DMS114 treated with DMSO at 0.1 percent for 48 hours (cell line): Measurements from ENCODE around the gene LRP1B.

Source experiments
- DNase-seq: peaks from one replicate; lab custom pipeline; 2025; ENCODE audit not compliant: unreplicated experiment; lab: John Stamatoyannopoulos, UW

LRP1B gene

GRCh38 chr2:141348481-141348880 lies 782.3 kb downstream of the LRP1B start:
- no peak for DNase-seq

GRCh38 chr2:141341444-141341843 lies 789.4 kb downstream of the LRP1B start:
- no peak for DNase-seq

- DNase-seq: no peak
Measured at GRCh38 chr2:141331127-141331526, 799.7 kb downstream of the LRP1B start.

DNA sequence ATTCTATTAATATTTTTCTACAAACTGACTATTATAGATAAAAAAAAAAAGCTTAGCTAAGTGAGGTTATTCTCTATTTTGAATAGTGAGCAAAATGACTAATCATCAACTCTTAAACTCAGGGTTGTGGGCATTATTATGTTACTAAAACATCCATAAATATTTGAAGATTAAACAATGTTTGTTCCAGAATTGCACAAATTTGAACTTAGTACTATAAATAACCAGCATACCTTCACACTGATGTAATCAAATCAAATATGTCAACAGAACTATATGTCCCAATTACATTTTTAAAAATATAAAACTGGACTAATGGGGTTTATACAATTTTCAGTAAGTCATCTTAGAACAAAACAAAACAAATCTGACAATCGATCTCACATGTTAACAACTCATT lies 800.9 kb downstream of the LRP1B start:
- DNase-seq: no peak

DNA sequence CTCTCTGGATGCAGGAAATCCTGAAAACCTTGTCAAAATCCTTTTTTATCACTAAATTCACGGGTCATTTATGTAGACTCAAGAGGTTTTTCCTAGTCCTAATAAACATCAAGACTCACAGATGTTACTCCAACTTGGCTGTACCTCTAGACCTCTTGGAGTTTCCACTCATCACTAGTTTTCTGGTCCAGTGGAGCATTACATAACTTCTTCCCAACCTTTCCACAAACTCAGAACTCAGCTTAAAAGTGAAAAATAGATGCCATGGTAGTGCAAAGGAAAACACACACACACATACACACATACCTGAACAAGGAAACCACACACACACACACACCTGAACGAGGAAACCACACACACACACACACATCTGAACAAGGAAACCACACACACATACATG lies 807.2 kb downstream of the LRP1B start:
- no peak for DNase-seq

DNA sequence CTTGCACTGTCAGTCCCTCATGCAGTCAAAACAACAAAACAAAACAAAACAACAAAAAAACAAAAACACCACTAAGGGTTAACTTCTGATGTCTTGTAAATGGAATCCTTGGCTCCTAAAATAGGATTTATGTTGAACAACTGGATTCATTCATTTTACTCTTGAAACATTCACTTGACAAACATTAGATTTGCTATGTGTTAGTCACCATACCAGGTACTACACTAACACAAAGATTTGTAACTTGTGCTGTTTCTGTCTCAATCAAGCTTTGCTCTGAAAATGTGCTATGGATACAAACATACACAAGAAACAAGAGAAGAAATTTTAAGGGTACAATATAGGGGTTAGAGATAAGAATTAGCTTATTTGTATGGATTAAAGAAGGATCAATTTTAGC lies 812.8 kb downstream of the LRP1B start:
- no peak for DNase-seq

- no peak for DNase-seq
Measured at GRCh38 chr2:141316606-141317005, 814.2 kb downstream of the LRP1B start.

- no peak for DNase-seq
Measured at GRCh38 chr2:141316103-141316502, 814.7 kb downstream of the LRP1B start.

- DNase-seq: no peak
Measured at GRCh38 chr2:141313972-141314371, 816.8 kb downstream of the LRP1B start.

DNA sequence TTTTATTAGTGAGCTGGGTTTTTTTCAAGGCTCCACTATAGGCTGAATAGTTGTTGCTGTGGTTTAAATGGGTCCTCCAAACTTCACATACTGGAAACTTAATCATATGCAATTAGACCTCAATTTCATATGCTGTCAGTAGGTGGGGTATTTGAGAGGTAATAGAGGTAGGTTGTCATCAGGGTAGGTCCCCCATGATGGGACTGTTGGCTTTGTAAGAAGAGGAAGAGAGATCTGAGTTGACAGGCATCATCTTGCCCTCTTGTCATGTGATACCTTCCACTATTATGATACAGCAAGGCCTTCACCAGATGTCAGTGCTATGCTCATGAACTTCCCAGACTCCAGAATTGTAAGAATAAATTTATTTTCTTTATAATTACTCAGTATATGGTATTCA lies 819.4 kb downstream of the LRP1B start:
- no peak for DNase-seq

DNA sequence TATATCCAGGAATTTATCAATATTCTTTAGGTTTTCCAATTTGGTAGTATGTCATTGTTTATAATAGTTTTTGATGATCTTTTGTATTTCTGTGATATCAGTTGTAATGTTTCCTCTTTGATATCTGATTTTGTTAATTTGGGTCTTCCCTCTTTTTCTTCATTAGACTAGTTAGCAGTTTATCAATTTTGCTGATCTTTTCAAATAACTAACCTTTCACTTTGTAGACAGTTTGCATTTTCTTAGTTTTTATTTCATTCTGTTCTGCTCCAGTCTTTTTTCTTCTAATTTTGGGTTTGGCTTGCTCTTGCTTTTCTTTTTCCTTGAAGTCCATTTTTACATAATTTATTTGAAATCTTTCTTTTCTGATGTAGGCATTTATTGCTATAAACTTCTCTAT lies 824.4 kb downstream of the LRP1B start:
- no peak for DNase-seq

- DNase-seq: no peak
Measured at GRCh38 chr2:141301551-141301950, 829.3 kb downstream of the LRP1B start.

GRCh38 chr2:141280037-141280436 lies 850.8 kb downstream of the LRP1B start:
- DNase-seq: no peak

- DNase-seq: no peak
Measured at GRCh38 chr2:141271346-141271745, 859.5 kb downstream of the LRP1B start.

DNA sequence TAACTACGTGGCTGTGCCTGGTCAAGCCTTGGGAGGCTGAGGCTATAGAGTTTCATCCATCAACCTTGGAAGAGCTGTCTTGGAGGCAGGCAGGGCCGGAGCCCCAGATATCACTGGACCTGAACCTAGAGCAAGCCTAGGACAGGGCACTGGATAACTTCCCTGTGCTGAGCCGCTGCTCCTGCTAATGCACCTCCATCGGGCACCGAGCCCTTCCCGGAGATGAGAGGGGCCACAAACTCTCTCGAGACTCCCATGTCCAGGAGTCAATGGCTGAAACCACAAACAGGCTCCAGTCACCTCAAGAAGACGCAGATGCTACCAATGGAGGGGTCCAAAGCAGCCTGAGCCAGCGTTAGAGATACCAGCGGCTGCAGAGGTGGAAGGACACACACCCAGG lies 866.0 kb downstream of the LRP1B start:
- no peak for DNase-seq

DNA sequence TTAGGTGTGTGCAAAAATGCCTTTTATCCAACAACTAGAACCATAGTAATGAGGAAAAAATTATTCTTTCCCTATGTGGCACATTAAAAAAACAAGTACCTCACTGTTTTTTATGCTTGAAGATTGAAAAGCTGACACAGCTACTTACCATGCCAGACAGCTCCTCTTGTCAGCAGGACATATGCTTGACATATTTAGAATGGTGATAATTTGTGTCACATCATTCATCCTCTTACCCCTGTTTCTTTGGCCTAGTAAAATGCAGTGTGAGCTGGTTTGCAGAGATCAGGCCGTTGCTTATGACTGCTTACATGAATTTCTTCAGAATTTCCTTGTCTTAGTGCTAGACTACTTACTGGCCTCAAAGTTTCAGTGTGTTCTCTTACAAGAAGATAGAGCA lies 869.9 kb downstream of the LRP1B start:
- no peak for DNase-seq

DNA sequence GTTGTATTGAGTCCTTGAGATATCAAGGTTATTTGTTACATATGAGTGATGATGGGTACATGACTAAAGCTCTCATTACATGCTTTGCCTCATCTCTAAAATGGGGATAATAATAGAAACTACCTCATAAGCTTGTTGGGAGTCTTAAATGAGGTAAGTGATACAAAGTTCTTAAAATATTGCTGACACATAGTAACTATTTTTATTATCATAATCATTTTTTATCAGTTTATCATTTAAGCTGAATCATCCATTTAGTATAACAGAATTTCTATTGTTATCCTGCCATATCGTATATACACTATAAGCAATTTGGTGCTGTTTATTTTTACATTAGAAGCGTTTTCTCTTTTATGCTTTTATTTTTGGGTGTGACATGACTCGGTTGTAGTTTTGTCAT lies 871.1 kb downstream of the LRP1B start:
- no peak for DNase-seq

DNA sequence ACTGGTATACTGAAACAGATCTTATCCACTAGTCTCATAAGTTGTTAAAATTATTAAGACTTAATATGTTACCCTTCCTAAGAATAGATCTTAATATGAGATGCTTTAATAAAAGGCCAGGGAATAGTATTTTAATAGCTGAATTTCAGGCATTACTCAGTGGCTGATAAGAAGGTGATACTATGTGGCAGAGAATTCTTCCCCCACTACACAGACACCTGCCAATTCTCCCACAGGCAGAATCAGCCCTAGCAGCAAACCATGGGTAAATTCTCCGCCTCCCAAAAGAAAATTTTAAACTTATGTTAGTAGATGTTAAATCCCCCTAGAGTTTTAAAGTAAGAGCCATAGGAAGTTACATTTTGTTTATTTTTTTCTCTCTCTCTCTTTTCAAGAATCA lies 888.8 kb downstream of the LRP1B start:
- DNase-seq: no peak

DNA sequence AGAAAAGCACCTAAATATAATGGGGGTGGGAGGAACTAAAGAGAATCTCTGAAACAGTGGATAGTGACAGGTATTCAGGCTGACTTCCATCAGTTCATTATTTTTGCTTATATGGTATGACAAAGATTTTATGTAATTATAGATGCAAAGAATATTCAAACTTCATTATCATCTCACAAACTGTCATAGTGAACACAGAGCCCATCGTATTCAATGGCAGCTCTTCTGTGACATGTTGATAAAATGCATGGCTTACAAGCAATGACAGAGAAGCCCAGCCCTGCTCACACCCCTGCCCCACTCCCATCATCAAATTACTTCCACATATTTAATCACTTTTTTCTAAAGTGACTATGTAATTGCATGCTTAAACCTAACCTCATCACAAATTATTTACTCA lies 904.3 kb downstream of the LRP1B start:
- DNase-seq: no peak

- DNase-seq: no peak
Measured at GRCh38 chr2:141207036-141207385, 923.8 kb downstream of the LRP1B start.

DNA sequence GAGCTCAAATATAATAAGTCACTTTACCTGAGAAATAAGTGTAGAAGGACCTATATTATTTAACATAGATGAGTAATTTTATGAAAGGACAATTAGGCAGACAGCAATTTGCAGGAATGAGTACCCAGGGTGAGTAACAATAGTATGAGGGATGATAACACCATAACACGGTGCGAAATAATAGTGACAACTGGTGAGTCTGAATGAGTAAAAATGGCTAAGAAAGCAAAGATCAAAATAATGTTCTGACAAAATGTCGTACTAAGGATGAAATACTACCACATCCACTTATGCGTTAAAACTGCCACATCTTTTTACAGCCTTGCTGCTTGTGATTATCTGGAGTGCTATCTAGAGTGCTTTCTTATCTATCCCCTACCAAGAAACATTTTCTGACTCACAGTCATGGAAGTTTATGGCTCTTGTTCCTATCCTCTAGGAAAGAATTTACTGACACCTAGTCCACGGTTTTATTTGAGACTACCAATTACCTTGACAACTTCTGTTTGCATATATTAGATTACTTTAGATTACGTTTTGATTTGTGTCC lies 929.7 kb downstream of the LRP1B start:
- no peak for DNase-seq

DNA sequence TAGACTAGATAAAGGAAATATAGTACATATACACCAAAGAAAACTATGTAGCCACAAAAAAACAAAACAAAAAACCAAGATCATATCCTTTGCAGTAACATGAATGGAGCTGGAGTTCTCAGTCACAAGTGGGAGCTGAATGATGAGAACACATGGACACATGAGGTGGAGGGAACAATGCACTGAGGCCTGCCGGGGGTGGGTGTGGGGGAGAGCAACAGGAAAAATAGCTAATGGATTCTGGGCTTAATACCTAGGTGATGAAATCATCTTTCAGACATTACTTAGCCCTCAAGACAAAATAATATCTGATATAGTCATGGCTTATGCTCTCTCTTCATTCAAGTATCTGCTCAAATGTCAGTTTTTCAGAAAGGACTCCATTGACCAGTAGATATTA lies 930.6 kb downstream of the LRP1B start:
- no peak for DNase-seq

DNA sequence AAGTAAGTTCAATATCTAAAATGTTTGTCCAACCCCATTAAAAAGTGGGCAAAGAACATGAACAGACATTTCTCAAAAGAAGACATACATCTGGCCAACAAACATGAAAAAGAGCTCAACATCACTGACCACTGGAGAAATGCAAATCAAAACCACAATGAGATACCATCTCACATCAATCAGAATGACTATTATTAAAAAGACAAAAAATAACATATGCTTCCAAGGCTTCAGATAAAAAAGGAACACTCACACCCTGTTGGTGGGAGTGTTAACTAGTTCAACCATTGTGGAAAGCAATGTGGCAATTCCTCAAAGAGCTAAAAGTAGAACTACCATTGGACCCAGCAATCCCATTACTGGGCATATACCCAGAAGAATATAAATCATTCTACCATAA lies 931.1 kb downstream of the LRP1B start:
- DNase-seq: no peak

DNA sequence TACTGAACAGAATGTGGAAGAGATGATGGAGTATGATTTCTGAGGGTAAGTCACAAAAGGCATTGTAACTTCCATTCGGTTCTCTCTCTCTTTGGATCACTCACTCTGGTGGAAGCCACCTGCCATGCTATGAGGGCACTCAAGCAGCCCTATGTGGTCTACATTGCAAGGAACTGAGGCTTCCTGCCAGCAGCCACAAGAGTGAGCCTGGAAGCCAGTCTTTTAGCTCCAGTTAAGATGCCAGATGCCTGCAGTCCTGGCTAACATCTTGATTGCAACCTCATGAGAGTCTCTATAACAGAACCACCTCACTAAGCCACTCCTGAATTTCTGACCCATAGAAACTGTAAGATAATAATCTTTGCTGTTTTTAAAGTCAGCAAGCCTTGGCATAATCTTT lies 935.7 kb downstream of the LRP1B start:
- DNase-seq: no peak
